K562 (cell line): ENCODE measurements around the gene MYL11. TPM values are rescaled to one million over a fixed set of nuclear protein-coding genes. Genes with fewer than 3 reads are reported as not detected.

Experiments
- CC2D1A ChIP-seq: fragments of 450-650 bp; IDR thresholded peaks from 2 replicates; pipeline ENCODE4 v1.6.1; 2017; ENCODE audit warnings: mild to moderate bottlenecking
- E2F1 ChIP-seq: sonication (generic); formaldehyde crosslinking; IDR thresholded peaks from 2 replicates; pipeline ENCODE4 v1.8.1; 2023; ENCODE audit warnings: mild to moderate bottlenecking, missing genetic modification reagents, moderate library complexity
- KLF13 ChIP-seq: fragments of 450-650 bp; IDR thresholded peaks from 2 replicates; pipeline ENCODE4 v1.6.1; 2016; ENCODE audit warnings: missing genetic modification characterization, low read depth, mild to moderate bottlenecking, missing compliant biosample characterization, moderate library complexity, borderline replicate concordance
- NBN ChIP-seq: fragments of 450-650 bp; IDR thresholded peaks from 2 replicates; pipeline ENCODE4 v1.6.1; 2016; ENCODE audit warnings: low read depth, mild to moderate bottlenecking
- NCOA6 ChIP-seq: fragments of 450-650 bp; IDR thresholded peaks from 2 replicates; pipeline ENCODE4 v1.6.1; 2017; ENCODE audit warnings: mild to moderate bottlenecking
- TCFL5 ChIP-seq: fragments of 250-450 bp; sonication (Bioruptor Pico); conservative IDR thresholded peaks from 2 replicates; pipeline ENCODE4 v1.6.1; 2021; ENCODE audit warnings: mild to moderate bottlenecking, moderate library complexity, matching md5 sums
- U2AF2 ChIP-seq: fragments of 200-400 bp; formaldehyde crosslinking; optimal IDR thresholded peaks from 2 replicates; pipeline ENCODE3; 2017; ENCODE audit warnings: low read depth, mild to moderate bottlenecking, low read length
- polyA plus RNA-seq, 8 experiments: library from polyadenylated mRNA; depleted of rRNA in 4 of 8; stranded (reverse) in 5 of 8; unstranded in 3 of 8; fragments of >200 nt; fragmentation: Nextera tagmentation in 2 of 8; fragmentation: Illumina TruSeq in 1 of 8; extraction: Ambion mirVana in 2 of 8; extraction: Trizol in 1 of 8; gene quantifications; 2 replicates each; pipeline versions ENCODE4 v1.2.1 to v1.2.3, GENCODE V29; 2011 to 2014; ENCODE audit warnings: inconsistent platforms in 1 of 8, missing spikeins in 1 of 8
- total RNA-seq, 7 experiments: library from RNA; depleted of rRNA in 6 of 7; stranded (reverse); fragments of >200 nt in 6 of 7; fragmentation: Illumina TruSeq in 2 of 7; extraction: Trizol in 2 of 7; gene quantifications; 2 replicates each; pipeline versions ENCODE4 v1.2.1 to v1.2.3, GENCODE V29; 2011 to 2021; ENCODE audit warnings: low replicate concordance in 1 of 7
- TF ChIP-seq, protein P1 (sequence below): fragments of 250-450 bp; sonication (Bioruptor Pico); IDR thresholded peaks from 2 replicates; pipeline ENCODE4 v1.9.0; 2021; ENCODE audit warnings: mild to moderate bottlenecking
- TF ChIP-seq, protein P2 (sequence below): sonication (generic); formaldehyde crosslinking; IDR thresholded peaks from 2 replicates; pipeline ENCODE4 v1.8.0; 2022; ENCODE audit warnings: mild to moderate bottlenecking, low read depth, missing genetic modification reagents
- TF ChIP-seq, protein P3 (sequence below): IDR thresholded peaks from 2 replicates; pipeline ENCODE4 v1.6.1; 2012; ENCODE audit warnings: low read depth, low read length, improper control_type of control experiment, borderline replicate concordance
- TF ChIP-seq, protein P4 (sequence below): fragments of 200-600 bp; sonication (generic); IDR thresholded peaks from one replicate; pipeline ENCODE4 v1.6.1; 2012; ENCODE audit warnings: mild to moderate bottlenecking, low read depth, low read length, inconsistent platforms

Gene MYL11
- total and polyA plus RNA-seq, 9 of the 15 experiments (the other 6 are each of a cell fraction or from before 2014, with no cell fraction given) = 0.31 to 1.5 (median 0.73) TPM; not detected in 4

DNA sequence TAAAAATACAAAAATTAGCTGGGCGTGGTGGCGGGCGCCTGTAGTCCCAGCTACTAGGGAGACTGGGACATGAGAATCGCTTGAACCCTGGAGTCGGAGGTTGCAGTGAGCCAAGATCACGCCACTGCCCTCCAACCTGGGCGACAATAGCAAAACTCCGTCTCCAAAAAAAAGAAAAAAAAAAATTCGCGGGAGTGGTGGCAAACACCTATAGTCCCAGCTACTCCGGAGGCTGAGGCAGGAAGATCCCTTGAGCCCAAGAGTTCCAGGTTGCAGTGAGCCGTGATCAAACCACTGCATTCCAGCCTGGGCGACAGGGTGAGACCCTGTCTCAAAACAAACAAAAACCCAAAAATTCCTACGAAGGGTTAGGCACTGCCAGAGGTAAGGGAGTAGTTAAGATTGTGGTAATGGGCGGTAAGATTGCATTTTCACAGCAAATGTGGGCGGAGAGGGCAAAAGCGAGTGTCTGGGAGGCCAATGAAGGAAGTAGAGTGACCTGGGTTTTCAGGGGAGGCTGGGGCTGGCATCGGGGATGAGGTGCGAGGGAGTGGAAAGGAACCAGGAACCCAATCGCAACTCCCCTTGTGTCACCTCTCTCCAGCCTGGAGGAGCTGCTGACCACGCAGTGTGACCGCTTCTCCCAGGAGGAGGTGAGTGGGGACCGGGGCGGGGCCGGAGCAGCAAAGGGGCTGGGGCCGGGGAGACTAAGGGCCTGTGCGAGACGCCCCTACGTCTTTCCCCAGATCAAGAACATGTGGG is 2.6 kb downstream of the MYL11 start (continued):
- TF ChIP-seq, protein P1, sequence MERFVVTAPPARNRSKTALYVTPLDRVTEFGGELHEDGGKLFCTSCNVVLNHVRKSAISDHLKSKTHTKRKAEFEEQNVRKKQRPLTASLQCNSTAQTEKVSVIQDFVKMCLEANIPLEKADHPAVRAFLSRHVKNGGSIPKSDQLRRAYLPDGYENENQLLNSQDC (CRISPR knock-in tag) = no peak
- TF ChIP-seq, protein P2, sequence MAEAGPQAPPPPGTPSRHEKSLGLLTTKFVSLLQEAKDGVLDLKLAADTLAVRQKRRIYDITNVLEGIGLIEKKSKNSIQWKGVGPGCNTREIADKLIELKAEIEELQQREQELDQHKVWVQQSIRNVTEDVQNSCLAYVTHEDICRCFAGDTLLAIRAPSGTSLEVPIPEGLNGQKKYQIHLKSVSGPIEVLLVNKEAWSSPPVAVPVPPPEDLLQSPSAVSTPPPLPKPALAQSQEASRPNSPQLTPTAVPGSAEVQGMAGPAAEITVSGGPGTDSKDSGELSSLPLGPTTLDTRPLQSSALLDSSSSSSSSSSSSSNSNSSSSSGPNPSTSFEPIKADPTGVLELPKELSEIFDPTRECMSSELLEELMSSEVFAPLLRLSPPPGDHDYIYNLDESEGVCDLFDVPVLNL (CRISPR knock-in tag) = no peak
- no peak for TF ChIP-seq U2AF2
- peak; percentile 13; the same call in 1 of the 2 replicates for TF ChIP-seq CC2D1A
- no peak for TF ChIP-seq E2F1 (CRISPR knock-in tag)
- TF ChIP-seq TCFL5 = no peak
- no peak for TF ChIP-seq KLF13 (tag)
- no peak for TF ChIP-seq NBN
- no peak for TF ChIP-seq NCOA6
- TF ChIP-seq, protein P3, sequence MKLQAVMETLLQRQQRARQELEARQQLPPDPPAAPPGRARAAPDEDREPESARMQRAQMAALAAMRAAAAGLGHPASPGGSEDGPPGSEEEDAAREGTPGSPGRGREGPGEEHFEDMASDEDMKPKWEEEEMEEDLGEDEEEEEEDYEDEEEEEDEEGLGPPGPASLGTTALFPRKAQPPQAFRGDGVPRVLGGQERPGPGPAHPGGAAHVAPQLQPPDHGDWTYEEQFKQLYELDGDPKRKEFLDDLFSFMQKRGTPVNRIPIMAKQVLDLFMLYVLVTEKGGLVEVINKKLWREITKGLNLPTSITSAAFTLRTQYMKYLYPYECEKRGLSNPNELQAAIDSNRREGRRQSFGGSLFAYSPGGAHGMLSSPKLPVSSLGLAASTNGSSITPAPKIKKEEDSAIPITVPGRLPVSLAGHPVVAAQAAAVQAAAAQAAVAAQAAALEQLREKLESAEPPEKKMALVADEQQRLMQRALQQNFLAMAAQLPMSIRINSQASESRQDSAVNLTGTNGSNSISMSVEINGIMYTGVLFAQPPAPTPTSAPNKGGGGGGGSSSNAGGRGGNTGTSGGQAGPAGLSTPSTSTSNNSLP = no peak
- TF ChIP-seq, protein P4, sequence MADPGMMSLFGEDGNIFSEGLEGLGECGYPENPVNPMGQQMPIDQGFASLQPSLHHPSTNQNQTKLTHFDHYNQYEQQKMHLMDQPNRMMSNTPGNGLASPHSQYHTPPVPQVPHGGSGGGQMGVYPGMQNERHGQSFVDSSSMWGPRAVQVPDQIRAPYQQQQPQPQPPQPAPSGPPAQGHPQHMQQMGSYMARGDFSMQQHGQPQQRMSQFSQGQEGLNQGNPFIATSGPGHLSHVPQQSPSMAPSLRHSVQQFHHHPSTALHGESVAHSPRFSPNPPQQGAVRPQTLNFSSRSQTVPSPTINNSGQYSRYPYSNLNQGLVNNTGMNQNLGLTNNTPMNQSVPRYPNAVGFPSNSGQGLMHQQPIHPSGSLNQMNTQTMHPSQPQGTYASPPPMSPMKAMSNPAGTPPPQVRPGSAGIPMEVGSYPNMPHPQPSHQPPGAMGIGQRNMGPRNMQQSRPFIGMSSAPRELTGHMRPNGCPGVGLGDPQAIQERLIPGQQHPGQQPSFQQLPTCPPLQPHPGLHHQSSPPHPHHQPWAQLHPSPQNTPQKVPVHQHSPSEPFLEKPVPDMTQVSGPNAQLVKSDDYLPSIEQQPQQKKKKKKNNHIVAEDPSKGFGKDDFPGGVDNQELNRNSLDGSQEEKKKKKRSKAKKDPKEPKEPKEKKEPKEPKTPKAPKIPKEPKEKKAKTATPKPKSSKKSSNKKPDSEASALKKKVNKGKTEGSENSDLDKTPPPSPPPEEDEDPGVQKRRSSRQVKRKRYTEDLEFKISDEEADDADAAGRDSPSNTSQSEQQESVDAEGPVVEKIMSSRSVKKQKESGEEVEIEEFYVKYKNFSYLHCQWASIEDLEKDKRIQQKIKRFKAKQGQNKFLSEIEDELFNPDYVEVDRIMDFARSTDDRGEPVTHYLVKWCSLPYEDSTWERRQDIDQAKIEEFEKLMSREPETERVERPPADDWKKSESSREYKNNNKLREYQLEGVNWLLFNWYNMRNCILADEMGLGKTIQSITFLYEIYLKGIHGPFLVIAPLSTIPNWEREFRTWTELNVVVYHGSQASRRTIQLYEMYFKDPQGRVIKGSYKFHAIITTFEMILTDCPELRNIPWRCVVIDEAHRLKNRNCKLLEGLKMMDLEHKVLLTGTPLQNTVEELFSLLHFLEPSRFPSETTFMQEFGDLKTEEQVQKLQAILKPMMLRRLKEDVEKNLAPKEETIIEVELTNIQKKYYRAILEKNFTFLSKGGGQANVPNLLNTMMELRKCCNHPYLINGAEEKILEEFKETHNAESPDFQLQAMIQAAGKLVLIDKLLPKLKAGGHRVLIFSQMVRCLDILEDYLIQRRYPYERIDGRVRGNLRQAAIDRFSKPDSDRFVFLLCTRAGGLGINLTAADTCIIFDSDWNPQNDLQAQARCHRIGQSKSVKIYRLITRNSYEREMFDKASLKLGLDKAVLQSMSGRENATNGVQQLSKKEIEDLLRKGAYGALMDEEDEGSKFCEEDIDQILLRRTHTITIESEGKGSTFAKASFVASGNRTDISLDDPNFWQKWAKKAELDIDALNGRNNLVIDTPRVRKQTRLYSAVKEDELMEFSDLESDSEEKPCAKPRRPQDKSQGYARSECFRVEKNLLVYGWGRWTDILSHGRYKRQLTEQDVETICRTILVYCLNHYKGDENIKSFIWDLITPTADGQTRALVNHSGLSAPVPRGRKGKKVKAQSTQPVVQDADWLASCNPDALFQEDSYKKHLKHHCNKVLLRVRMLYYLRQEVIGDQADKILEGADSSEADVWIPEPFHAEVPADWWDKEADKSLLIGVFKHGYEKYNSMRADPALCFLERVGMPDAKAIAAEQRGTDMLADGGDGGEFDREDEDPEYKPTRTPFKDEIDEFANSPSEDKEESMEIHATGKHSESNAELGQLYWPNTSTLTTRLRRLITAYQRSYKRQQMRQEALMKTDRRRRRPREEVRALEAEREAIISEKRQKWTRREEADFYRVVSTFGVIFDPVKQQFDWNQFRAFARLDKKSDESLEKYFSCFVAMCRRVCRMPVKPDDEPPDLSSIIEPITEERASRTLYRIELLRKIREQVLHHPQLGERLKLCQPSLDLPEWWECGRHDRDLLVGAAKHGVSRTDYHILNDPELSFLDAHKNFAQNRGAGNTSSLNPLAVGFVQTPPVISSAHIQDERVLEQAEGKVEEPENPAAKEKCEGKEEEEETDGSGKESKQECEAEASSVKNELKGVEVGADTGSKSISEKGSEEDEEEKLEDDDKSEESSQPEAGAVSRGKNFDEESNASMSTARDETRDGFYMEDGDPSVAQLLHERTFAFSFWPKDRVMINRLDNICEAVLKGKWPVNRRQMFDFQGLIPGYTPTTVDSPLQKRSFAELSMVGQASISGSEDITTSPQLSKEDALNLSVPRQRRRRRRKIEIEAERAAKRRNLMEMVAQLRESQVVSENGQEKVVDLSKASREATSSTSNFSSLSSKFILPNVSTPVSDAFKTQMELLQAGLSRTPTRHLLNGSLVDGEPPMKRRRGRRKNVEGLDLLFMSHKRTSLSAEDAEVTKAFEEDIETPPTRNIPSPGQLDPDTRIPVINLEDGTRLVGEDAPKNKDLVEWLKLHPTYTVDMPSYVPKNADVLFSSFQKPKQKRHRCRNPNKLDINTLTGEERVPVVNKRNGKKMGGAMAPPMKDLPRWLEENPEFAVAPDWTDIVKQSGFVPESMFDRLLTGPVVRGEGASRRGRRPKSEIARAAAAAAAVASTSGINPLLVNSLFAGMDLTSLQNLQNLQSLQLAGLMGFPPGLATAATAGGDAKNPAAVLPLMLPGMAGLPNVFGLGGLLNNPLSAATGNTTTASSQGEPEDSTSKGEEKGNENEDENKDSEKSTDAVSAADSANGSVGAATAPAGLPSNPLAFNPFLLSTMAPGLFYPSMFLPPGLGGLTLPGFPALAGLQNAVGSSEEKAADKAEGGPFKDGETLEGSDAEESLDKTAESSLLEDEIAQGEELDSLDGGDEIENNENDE = no peak
